H1 (cell line): ENCODE data around the gene RNF149. TPM values are rescaled to one million over a fixed set of nuclear protein-coding genes. Genes with fewer than 3 reads are reported as not detected.

Source experiments
- ATF3 ChIP-seq: IDR thresholded peaks from 2 replicates; pipeline ENCODE4 v1.6.1; 2011; ENCODE audit warnings: low read depth, mild to moderate bottlenecking, low read length; ENCODE audit not compliant: insufficient read depth
- KDM1A ChIP-seq: fragments of 200-600, 300-600 bp; sonication (generic); IDR thresholded peaks from 2 replicates; pipeline ENCODE4 v1.7.1; 2016; ENCODE audit warnings: mild to moderate bottlenecking, low read length, borderline replicate concordance
- POU5F1 ChIP-seq: IDR thresholded peaks from 2 replicates; pipeline ENCODE4 v1.6.1; 2011; ENCODE audit warnings: low read depth, mild to moderate bottlenecking, low read length, moderate library complexity
- TBP ChIP-seq: IDR thresholded peaks from 2 replicates; pipeline ENCODE4 v1.6.1; 2011; ENCODE audit warnings: low read depth, low read length, improper control_type of control experiment
- polyA plus RNA-seq, 7 experiments: library from polyadenylated mRNA; depleted of rRNA in 3 of 7; stranded (reverse) in 5 of 7; unstranded in 2 of 7; fragments of >200 nt in 5 of 7; fragments of 200-250 nt in 2 of 7; gene quantifications; 1 replicate in 5 of 7; 2 replicates in 1 of 7; 4 replicates in 1 of 7; pipeline versions ENCODE4 v1.2.1 to v1.2.3, GENCODE V29; 2011 to 2013; ENCODE audit warnings: missing spikeins in 2 of 7, mixed read lengths in 2 of 7
- total RNA-seq: library from RNA; stranded (reverse); fragmentation: NEBNext Ultra II Directional; extraction: Animal tissue kit (Norgen Biotek cat#: 25700); gene quantifications from 2 replicates; pipeline ENCODE4 v1.2.1, GENCODE V29; 2021
- TF ChIP-seq, protein P1 (sequence below): fragments of 300-600 bp; sonication (generic); IDR thresholded peaks from 2 replicates; pipeline ENCODE4 v1.7.1; 2012; ENCODE audit warnings: low read length, moderate library complexity, mild to moderate bottlenecking, inconsistent platforms; ENCODE audit not compliant: insufficient replicate concordance

RNF149 gene
- total and polyA plus RNA-seq, 2 of the 8 experiments (the other 6 are each of a cell fraction or from before 2014, with no cell fraction given), result 16.6 to 28.2 TPM

GRCh38 chr2:101310090-101310833 is 1.8 kb upstream of the RNF149 start (continued):
- TF ChIP-seq, protein P1, sequence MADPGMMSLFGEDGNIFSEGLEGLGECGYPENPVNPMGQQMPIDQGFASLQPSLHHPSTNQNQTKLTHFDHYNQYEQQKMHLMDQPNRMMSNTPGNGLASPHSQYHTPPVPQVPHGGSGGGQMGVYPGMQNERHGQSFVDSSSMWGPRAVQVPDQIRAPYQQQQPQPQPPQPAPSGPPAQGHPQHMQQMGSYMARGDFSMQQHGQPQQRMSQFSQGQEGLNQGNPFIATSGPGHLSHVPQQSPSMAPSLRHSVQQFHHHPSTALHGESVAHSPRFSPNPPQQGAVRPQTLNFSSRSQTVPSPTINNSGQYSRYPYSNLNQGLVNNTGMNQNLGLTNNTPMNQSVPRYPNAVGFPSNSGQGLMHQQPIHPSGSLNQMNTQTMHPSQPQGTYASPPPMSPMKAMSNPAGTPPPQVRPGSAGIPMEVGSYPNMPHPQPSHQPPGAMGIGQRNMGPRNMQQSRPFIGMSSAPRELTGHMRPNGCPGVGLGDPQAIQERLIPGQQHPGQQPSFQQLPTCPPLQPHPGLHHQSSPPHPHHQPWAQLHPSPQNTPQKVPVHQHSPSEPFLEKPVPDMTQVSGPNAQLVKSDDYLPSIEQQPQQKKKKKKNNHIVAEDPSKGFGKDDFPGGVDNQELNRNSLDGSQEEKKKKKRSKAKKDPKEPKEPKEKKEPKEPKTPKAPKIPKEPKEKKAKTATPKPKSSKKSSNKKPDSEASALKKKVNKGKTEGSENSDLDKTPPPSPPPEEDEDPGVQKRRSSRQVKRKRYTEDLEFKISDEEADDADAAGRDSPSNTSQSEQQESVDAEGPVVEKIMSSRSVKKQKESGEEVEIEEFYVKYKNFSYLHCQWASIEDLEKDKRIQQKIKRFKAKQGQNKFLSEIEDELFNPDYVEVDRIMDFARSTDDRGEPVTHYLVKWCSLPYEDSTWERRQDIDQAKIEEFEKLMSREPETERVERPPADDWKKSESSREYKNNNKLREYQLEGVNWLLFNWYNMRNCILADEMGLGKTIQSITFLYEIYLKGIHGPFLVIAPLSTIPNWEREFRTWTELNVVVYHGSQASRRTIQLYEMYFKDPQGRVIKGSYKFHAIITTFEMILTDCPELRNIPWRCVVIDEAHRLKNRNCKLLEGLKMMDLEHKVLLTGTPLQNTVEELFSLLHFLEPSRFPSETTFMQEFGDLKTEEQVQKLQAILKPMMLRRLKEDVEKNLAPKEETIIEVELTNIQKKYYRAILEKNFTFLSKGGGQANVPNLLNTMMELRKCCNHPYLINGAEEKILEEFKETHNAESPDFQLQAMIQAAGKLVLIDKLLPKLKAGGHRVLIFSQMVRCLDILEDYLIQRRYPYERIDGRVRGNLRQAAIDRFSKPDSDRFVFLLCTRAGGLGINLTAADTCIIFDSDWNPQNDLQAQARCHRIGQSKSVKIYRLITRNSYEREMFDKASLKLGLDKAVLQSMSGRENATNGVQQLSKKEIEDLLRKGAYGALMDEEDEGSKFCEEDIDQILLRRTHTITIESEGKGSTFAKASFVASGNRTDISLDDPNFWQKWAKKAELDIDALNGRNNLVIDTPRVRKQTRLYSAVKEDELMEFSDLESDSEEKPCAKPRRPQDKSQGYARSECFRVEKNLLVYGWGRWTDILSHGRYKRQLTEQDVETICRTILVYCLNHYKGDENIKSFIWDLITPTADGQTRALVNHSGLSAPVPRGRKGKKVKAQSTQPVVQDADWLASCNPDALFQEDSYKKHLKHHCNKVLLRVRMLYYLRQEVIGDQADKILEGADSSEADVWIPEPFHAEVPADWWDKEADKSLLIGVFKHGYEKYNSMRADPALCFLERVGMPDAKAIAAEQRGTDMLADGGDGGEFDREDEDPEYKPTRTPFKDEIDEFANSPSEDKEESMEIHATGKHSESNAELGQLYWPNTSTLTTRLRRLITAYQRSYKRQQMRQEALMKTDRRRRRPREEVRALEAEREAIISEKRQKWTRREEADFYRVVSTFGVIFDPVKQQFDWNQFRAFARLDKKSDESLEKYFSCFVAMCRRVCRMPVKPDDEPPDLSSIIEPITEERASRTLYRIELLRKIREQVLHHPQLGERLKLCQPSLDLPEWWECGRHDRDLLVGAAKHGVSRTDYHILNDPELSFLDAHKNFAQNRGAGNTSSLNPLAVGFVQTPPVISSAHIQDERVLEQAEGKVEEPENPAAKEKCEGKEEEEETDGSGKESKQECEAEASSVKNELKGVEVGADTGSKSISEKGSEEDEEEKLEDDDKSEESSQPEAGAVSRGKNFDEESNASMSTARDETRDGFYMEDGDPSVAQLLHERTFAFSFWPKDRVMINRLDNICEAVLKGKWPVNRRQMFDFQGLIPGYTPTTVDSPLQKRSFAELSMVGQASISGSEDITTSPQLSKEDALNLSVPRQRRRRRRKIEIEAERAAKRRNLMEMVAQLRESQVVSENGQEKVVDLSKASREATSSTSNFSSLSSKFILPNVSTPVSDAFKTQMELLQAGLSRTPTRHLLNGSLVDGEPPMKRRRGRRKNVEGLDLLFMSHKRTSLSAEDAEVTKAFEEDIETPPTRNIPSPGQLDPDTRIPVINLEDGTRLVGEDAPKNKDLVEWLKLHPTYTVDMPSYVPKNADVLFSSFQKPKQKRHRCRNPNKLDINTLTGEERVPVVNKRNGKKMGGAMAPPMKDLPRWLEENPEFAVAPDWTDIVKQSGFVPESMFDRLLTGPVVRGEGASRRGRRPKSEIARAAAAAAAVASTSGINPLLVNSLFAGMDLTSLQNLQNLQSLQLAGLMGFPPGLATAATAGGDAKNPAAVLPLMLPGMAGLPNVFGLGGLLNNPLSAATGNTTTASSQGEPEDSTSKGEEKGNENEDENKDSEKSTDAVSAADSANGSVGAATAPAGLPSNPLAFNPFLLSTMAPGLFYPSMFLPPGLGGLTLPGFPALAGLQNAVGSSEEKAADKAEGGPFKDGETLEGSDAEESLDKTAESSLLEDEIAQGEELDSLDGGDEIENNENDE, result no peak
- TF ChIP-seq ATF3 (no peak), KDM1A (no peak), POU5F1 (no peak), TBP (no peak)
